Measurements from ENCODE around the gene NDFIP2.

DNA sequence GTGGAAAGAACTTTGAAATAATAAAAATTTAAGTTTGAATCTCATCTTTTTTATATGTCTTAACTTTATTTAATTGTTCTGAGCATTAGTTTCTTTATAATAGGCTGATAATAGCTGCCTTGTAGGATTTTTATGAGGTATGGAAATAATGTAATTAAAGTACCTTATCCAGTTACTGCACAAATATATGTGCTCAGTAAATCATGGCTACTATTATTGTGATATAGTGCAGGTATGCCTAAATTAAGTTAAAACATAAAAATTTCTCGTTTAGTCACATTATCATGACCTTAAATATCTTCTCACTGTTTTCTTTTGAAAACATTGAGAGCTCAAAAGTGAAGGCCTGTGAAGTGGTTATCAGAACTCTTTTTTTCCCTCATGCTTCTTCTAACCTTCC, 62.9 kb downstream of the NDFIP2 start:
- TF ChIP-seq TARDBP (IDR thresholded peaks at IDR 0.05) (no peak), ZNF384 (IDR thresholded peaks at IDR 0.05) (no peak)
- TF ChIP-seq, protein P1, sequence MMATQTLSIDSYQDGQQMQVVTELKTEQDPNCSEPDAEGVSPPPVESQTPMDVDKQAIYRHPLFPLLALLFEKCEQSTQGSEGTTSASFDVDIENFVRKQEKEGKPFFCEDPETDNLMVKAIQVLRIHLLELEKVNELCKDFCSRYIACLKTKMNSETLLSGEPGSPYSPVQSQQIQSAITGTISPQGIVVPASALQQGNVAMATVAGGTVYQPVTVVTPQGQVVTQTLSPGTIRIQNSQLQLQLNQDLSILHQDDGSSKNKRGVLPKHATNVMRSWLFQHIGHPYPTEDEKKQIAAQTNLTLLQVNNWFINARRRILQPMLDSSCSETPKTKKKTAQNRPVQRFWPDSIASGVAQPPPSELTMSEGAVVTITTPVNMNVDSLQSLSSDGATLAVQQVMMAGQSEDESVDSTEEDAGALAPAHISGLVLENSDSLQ (IDR thresholded peaks at IDR 0.05): peak; percentile 41

Measured in HEK293T (cell line).